ENCODE data around the gene BCL3.

DNA sequence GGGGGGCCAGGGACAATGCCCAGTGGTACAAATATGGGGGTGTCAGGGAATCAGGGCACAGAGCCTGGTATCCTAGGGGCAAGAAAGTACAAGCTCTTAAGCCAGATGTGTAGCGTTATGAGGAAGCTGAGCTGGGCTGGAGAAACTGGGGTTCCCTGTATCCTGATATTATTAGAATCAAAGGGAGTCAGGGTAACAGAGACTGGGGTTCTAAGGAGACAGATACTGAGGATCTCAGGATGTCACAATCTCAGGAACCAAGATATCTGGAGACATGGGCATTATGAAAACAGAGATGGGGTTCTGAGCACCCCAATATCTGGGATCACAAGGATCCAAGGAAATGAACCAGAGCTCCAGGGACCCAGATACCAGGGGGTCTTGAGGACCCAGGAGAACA is 784 bp downstream of the BCL3 start:
- TF ChIP-seq, protein P1, sequence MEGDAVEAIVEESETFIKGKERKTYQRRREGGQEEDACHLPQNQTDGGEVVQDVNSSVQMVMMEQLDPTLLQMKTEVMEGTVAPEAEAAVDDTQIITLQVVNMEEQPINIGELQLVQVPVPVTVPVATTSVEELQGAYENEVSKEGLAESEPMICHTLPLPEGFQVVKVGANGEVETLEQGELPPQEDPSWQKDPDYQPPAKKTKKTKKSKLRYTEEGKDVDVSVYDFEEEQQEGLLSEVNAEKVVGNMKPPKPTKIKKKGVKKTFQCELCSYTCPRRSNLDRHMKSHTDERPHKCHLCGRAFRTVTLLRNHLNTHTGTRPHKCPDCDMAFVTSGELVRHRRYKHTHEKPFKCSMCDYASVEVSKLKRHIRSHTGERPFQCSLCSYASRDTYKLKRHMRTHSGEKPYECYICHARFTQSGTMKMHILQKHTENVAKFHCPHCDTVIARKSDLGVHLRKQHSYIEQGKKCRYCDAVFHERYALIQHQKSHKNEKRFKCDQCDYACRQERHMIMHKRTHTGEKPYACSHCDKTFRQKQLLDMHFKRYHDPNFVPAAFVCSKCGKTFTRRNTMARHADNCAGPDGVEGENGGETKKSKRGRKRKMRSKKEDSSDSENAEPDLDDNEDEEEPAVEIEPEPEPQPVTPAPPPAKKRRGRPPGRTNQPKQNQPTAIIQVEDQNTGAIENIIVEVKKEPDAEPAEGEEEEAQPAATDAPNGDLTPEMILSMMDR (optimal IDR thresholded peaks at IDR 0.05 in 1 of 3, IDR thresholded peaks at IDR 0.05 in 1 of 3, conservative IDR thresholded peaks at IDR 0.05 in 1 of 3; ENCODE audit: extremely low read depth in 1 of 3, insufficient read depth in 2 of 3, low read length in 3 of 3): no peak
- no peak for TF ChIP-seq EZH2 (IDR thresholded peaks at IDR 0.05; ENCODE audit: low read length)
